Measurements from ENCODE around the gene TACSTD2. TPM values are rescaled to one million over a fixed set of nuclear protein-coding genes. Genes with fewer than 3 reads are reported as not detected.
A peak's percentile ranks its signal among the peaks of the same experiment; 100 is the strongest.
"Not testable (repeated sequence)": the region's sequence is repeated elsewhere in the genome, so short reads cannot be mapped to it uniquely, and the experiment has no call there.

TACSTD2 gene
- total and polyA plus RNA-seq, 8 donors = 33.6 to 170 (median 50.5) TPM

- no peak for TF ChIP-seq CTCF (IDR thresholded peaks at IDR 0.05)
- no peak overlapping the region for H3K4me3 ChIP-seq
- H3K36me3 ChIP-seq = no peaks in the 10 kb centered on the region
- WGBS, 2 donors = 90 to 94% methylated on average over 3 of the region's 3 CpGs
- FAIRE-seq (no peak), ATAC-seq (no peak), DNase-seq (no peak)
- intact Hi-C loops (cut with DNase I) = no loop called here
- H3K4me1 ChIP-seq = no peaks in the 10 kb centered on the region
- H3K27me3 ChIP-seq = no peaks in the 10 kb centered on the region
- no peaks in the 10 kb centered on the region for H3K9me3 ChIP-seq
- H3K27ac ChIP-seq = no peak overlapping the region
Observed at GRCh38 chr1:58538821-58539220, 38.2 kb downstream of the TACSTD2 start.

- H3K36me3 ChIP-seq; FAIRE-seq; H3K9me3 ChIP-seq; H3K27ac ChIP-seq; H3K27me3 ChIP-seq; intact Hi-C loops (cut with DNase I); ATAC-seq; DNase-seq; H3K4me1 ChIP-seq; H3K4me3 ChIP-seq: not testable (repeated sequence)
- 70 to 72% methylated on average over 1 of the region's 1 CpG for WGBS, 2 donors
Observed at GRCh38 chr1:58531842-58532241, 45.2 kb downstream of the TACSTD2 start.

- WGBS, 2 donors = 94 to 96% methylated on average over 1 of the region's 1 CpG
- intact Hi-C loops (cut with DNase I) = no loop called here
- Histone ChIP-seq H3K9me3 (no peaks in the 10 kb centered on the region), H3K4me1 (peaks cover 0 to 6% (median 0%) of the 10 kb centered on the region in 3 donors), H3K27ac (no peak overlapping the region), H3K4me3 (no peak overlapping the region), H3K27me3 (no peaks in the 10 kb centered on the region), H3K36me3 (no peaks in the 10 kb centered on the region)
- TF ChIP-seq CTCF (IDR thresholded peaks at IDR 0.05) = no peak
- peak; percentile 53 for FAIRE-seq
- DNase-seq = no peak
- no peak for ATAC-seq
Observed at GRCh38 chr1:58529284-58529683, 47.8 kb downstream of the TACSTD2 start.

GRCh38 chr1:58528518-58528917 lies 48.5 kb downstream of the TACSTD2 start:
- no peaks in the 10 kb centered on the region for H3K27me3 ChIP-seq
- H3K4me1 ChIP-seq = peaks cover 0 to 6% (median 0%) of the 10 kb centered on the region in 3 donors
- no peak overlapping the region for H3K4me3 ChIP-seq
- H3K9me3 ChIP-seq = no peaks in the 10 kb centered on the region
- no peaks in the 10 kb centered on the region for H3K36me3 ChIP-seq
- WGBS, 2 donors = 65 to 67% methylated on average over 3 of the region's 3 CpGs
- peak in 2 of 4 donors; percentile 22 to 49 for ATAC-seq
- intact Hi-C loops (cut with DNase I) = no loop called here
- DNase-seq = no peak
- TF ChIP-seq CTCF (IDR thresholded peaks at IDR 0.05) = no peak
- FAIRE-seq = no peak
- no peak overlapping the region for H3K27ac ChIP-seq

Other genes with a start within 250 kb of the TACSTD2 start
- 10 to 100 TPM; 12.4 to 28.5 (median 14.8) TPM for gene OMA1, start 30.5 kb downstream of the TACSTD2 start, total RNA-seq
- 10 to 100 TPM in 1 of 2 donors, 1 to 10 TPM in 1; 8.9 to 14.7 TPM for gene OMA1, start 30.5 kb downstream of the TACSTD2 start, polyA plus RNA-seq
- 10 to 100 TPM; 10.3 to 20.2 (median 16.2) TPM for gene MYSM1, start 122.8 kb upstream of the TACSTD2 start, total RNA-seq
- gene MYSM1, start 122.8 kb upstream of the TACSTD2 start, polyA plus RNA-seq = 10 to 100 TPM; 10.2 to 11.4 TPM
- gene JUN, start 206.8 kb upstream of the TACSTD2 start, total RNA-seq = 100 to 1,000 TPM in 1 of 6 donors, 10 to 100 TPM in 5; 47.1 to 111 (median 86.2) TPM
- gene JUN, start 206.8 kb upstream of the TACSTD2 start, polyA plus RNA-seq = 100 to 1,000 TPM in 1 of 2 donors, 10 to 100 TPM in 1; 45.0 to 134 TPM

Data from pancreas (tissue), 10 donors.